HEK293T (cell line): ENCODE measurements around the gene MAST2.

Experiments
- ARNT ChIP-seq: fragments of 450-650 bp; IDR thresholded peaks from 2 replicates; pipeline ENCODE4 v1.6.1; 2017; ENCODE audit warnings: mild to moderate bottlenecking
- BHLHE40 ChIP-seq: fragments of 450-650 bp; IDR thresholded peaks from 2 replicates; pipeline ENCODE4 v1.6.1; 2016; ENCODE audit warnings: mild to moderate bottlenecking, moderate library complexity, borderline replicate concordance
- CTBP1 ChIP-seq: fragments of 450-650 bp; IDR thresholded peaks from 2 replicates; pipeline ENCODE4 v1.6.1; 2016; ENCODE audit warnings: borderline replicate concordance
- ELF4 ChIP-seq: fragments of 450-650 bp; IDR thresholded peaks from 2 replicates; pipeline ENCODE4 v1.6.1; 2017; ENCODE audit warnings: antibody characterized with exemption
- NFRKB ChIP-seq: fragments of 450-650 bp; IDR thresholded peaks from 2 replicates; pipeline ENCODE4 v1.6.1; 2016; ENCODE audit warnings: mild to moderate bottlenecking, moderate library complexity
- PKNOX1 ChIP-seq: fragments of 450-650 bp; IDR thresholded peaks from 2 replicates; pipeline ENCODE4 v1.6.1; 2016
- SP1 ChIP-seq: fragments of 450-650 bp; IDR thresholded peaks from 2 replicates; pipeline ENCODE4 v1.6.1; 2017
- SUZ12 ChIP-seq: fragments of 450-650 bp; IDR thresholded peaks from 2 replicates; pipeline ENCODE4 v1.6.1; 2016; ENCODE audit warnings: mild to moderate bottlenecking

GRCh38 chr1:45971922-45972531 is 168.6 kb downstream of the MAST2 start:
- TF ChIP-seq SP1 (no peak), CTBP1 (no peak), ELF4 (no peak), NFRKB (no peak), BHLHE40 (no peak), SUZ12 (no peak), PKNOX1 (no peak), ARNT (no peak)
